Measurements from ENCODE around the gene C16orf74.

DNA sequence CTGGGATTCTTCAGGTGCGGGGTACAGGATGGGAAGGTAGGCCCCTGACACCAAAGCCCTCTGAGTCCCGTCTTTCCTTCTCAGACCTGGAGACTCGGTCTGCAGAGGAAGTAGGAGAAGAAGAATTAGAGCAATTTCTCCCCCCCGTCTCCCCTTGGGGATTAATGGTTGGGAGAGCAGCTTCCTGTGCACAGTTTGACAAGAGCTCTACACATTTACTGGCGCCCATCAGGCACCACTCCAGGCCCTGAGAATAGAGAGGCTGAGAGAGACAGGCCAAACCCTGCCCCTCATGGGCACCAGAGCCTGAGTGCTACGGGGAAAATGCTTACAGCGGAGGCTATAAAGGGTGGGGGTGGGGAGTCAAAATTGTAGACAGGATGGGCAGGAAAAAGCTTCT is 3.5 kb upstream of the C16orf74 start:
- TF ChIP-seq, protein P1, sequence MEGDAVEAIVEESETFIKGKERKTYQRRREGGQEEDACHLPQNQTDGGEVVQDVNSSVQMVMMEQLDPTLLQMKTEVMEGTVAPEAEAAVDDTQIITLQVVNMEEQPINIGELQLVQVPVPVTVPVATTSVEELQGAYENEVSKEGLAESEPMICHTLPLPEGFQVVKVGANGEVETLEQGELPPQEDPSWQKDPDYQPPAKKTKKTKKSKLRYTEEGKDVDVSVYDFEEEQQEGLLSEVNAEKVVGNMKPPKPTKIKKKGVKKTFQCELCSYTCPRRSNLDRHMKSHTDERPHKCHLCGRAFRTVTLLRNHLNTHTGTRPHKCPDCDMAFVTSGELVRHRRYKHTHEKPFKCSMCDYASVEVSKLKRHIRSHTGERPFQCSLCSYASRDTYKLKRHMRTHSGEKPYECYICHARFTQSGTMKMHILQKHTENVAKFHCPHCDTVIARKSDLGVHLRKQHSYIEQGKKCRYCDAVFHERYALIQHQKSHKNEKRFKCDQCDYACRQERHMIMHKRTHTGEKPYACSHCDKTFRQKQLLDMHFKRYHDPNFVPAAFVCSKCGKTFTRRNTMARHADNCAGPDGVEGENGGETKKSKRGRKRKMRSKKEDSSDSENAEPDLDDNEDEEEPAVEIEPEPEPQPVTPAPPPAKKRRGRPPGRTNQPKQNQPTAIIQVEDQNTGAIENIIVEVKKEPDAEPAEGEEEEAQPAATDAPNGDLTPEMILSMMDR (IDR thresholded peaks at IDR 0.05) = no peak
- TF ChIP-seq POLR2A (IDR thresholded peaks at IDR 0.05) (no peak), EP300 (IDR thresholded peaks at IDR 0.05) (no peak)
